Measurements from ENCODE around the gene CNTROB.

The CNTROB gene

GRCh38 chr17:7974638-7975131, 42.7 kb downstream of the CNTROB start:
- no peak overlapping the region for H3K4me3 ChIP-seq (ENCODE audit: low read depth, low read length)
- TF ChIP-seq CTCF (IDR thresholded peaks at IDR 0.05; ENCODE audit: low read depth, low read length) (no peak), MYC (IDR thresholded peaks at IDR 0.05; ENCODE audit: low read depth, low read length) (no peak), MAX (IDR thresholded peaks at IDR 0.05; ENCODE audit: low read depth, low read length) (no peak), POLR2A (IDR thresholded peaks at IDR 0.05; ENCODE audit: extremely low read depth, insufficient read length) (no peak)
- no peak for DNase-seq (ENCODE audit: low read depth)

GRCh38 chr17:7977039-7977438, 45.0 kb downstream of the CNTROB start:
- TF ChIP-seq MYC (IDR thresholded peaks at IDR 0.05; ENCODE audit: low read depth, low read length) (no peak), CTCF (IDR thresholded peaks at IDR 0.05; ENCODE audit: low read depth, low read length) (no peak), POLR2A (IDR thresholded peaks at IDR 0.05; ENCODE audit: extremely low read depth, insufficient read length) (no peak), MAX (IDR thresholded peaks at IDR 0.05; ENCODE audit: low read depth, low read length) (no peak)
- DNase-seq (ENCODE audit: low read depth) = no peak
- no peak overlapping the region for H3K4me3 ChIP-seq (ENCODE audit: low read depth, low read length)

- no peak overlapping the region for H3K4me3 ChIP-seq (ENCODE audit: low read depth, low read length)
- DNase-seq (ENCODE audit: low read depth) = no peak
- TF ChIP-seq MAX (IDR thresholded peaks at IDR 0.05; ENCODE audit: low read depth, low read length) (no peak), MYC (IDR thresholded peaks at IDR 0.05; ENCODE audit: low read depth, low read length) (no peak)
Observed at GRCh38 chr17:7977805-7978204, 45.8 kb downstream of the CNTROB start.

- TF ChIP-seq MYC (IDR thresholded peaks at IDR 0.05; ENCODE audit: low read depth, low read length) (no peak), MAX (IDR thresholded peaks at IDR 0.05; ENCODE audit: low read depth, low read length) (no peak), CTCF (IDR thresholded peaks at IDR 0.05; ENCODE audit: low read depth, low read length) (no peak), POLR2A (IDR thresholded peaks at IDR 0.05; ENCODE audit: extremely low read depth, insufficient read length) (no peak)
- no peak overlapping the region for H3K4me3 ChIP-seq (ENCODE audit: low read depth, low read length)
- DNase-seq (ENCODE audit: low read depth) = peak; percentile 38
Observed at GRCh38 chr17:7982173-7982572, 50.2 kb downstream of the CNTROB start.

GRCh38 chr17:7982666-7983065, 50.7 kb downstream of the CNTROB start:
- DNase-seq (ENCODE audit: low read depth) = peak; percentile 40
- no peak for TF ChIP-seq MAX (IDR thresholded peaks at IDR 0.05; ENCODE audit: low read depth, low read length)
- no peak for TF ChIP-seq POLR2A (IDR thresholded peaks at IDR 0.05; ENCODE audit: extremely low read depth, insufficient read length)
- no peak for TF ChIP-seq CTCF (IDR thresholded peaks at IDR 0.05; ENCODE audit: low read depth, low read length)
- no peak for TF ChIP-seq MYC (IDR thresholded peaks at IDR 0.05; ENCODE audit: low read depth, low read length)
- no peak overlapping the region for H3K4me3 ChIP-seq (ENCODE audit: low read depth, low read length)

- no peak overlapping the region for H3K4me3 ChIP-seq (ENCODE audit: low read depth, low read length)
- TF ChIP-seq POLR2A (IDR thresholded peaks at IDR 0.05; ENCODE audit: extremely low read depth, insufficient read length) = no peak
- no peak for TF ChIP-seq CTCF (IDR thresholded peaks at IDR 0.05; ENCODE audit: low read depth, low read length)
- TF ChIP-seq MYC (IDR thresholded peaks at IDR 0.05; ENCODE audit: low read depth, low read length) = no peak
- TF ChIP-seq MAX (IDR thresholded peaks at IDR 0.05; ENCODE audit: low read depth, low read length) = no peak
- DNase-seq (ENCODE audit: low read depth) = no peak
Observed at GRCh38 chr17:7984904-7985303, 52.9 kb downstream of the CNTROB start.
